WERI-Rb-1 (cell line): ENCODE data around the gene DCTN4.
"Not testable (repeated sequence)": the region's sequence is repeated elsewhere in the genome, so short reads cannot be mapped to it uniquely, and the experiment has no call there.

Source experiments
- DNase-seq: peaks from one replicate; pipeline ENCODE4 v3.0.0-alpha.2; 2020
- H3K27ac ChIP-seq: fragments of 250-450 bp; sonication (Bioruptor Pico); 2 replicates; pipeline ENCODE4 v1.5.1; 2020; ENCODE audit warnings: mild to moderate bottlenecking, moderate library complexity
- H3K27me3 ChIP-seq: fragments of 250-450 bp; sonication (Bioruptor Pico); 2 replicates; pipeline ENCODE4 v1.5.1; 2021; ENCODE audit warnings: mild to moderate bottlenecking, low read depth, moderate library complexity; ENCODE audit not compliant: insufficient read depth, severe bottlenecking
- H3K36me3 ChIP-seq: fragments of 250-450 bp; sonication (Bioruptor Pico); 2 replicates; pipeline ENCODE4 v1.5.1; 2020; ENCODE audit warnings: mild to moderate bottlenecking, moderate library complexity
- H3K4me3 ChIP-seq: 2 replicates; pipeline ENCODE4 v1.5.1; 2011; ENCODE audit warnings: low read depth, mild to moderate bottlenecking, control low read depth, low read length
- H3K9me3 ChIP-seq: fragments of 250-450 bp; sonication (Bioruptor Pico); 2 replicates; pipeline ENCODE4 v1.5.1; 2021; ENCODE audit warnings: mild to moderate bottlenecking, moderate library complexity; ENCODE audit not compliant: severe bottlenecking
- TF ChIP-seq, protein P1 (sequence below): IDR thresholded peaks from 2 replicates; pipeline ENCODE4 v1.5.1; 2011; ENCODE audit warnings: low read depth, mild to moderate bottlenecking, control low read depth, inconsistent platforms, low read length

The DCTN4 gene

DNA sequence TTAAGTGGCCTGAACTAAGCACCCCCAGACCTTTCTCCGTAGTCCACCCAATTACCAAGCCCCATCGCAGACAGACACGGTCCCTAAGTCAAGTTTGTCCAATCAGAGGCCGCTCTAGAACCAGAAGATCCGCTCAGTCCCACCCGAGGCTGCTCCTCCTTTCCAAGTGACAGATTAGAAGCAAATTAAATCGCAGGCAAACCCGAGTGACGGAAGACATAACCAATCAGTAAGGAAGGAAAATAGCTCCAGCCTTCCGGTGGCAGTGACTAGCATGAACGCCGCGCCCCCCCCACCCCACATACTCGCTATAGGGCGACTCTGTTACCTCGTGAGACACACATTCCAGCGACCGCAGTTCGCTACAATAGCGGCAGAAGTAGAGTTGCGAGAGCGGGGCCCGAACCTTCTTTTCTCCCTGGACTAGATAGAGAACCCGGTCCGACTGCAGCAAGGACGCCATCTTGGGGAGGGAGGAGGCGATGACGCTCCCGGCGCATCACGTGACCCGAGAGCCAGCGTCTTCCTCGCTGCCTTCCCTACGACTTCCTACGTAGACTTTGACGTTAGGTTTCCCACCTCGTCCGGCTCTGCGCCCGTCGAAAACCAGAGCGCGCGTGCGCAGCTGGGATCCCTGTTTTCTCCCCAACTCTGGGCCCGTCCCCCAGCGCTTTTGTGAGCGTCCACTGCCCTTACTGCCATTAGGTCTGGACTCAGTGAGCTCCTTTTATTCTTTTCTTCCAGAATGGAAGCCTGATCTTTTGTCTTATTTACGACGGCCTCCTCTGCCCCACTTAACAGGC lies at the start of gene DCTN4:
DCTN4 (minus strand) TSS at position 487 of the 803 bp plus-strand sequence; CDS start at position 463, 24 bp downstream.
- H3K27me3 ChIP-seq = no peaks in the 10 kb centered on the region
- TF ChIP-seq, protein P1, sequence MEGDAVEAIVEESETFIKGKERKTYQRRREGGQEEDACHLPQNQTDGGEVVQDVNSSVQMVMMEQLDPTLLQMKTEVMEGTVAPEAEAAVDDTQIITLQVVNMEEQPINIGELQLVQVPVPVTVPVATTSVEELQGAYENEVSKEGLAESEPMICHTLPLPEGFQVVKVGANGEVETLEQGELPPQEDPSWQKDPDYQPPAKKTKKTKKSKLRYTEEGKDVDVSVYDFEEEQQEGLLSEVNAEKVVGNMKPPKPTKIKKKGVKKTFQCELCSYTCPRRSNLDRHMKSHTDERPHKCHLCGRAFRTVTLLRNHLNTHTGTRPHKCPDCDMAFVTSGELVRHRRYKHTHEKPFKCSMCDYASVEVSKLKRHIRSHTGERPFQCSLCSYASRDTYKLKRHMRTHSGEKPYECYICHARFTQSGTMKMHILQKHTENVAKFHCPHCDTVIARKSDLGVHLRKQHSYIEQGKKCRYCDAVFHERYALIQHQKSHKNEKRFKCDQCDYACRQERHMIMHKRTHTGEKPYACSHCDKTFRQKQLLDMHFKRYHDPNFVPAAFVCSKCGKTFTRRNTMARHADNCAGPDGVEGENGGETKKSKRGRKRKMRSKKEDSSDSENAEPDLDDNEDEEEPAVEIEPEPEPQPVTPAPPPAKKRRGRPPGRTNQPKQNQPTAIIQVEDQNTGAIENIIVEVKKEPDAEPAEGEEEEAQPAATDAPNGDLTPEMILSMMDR = no peak
- H3K27ac ChIP-seq = peak within 1 kb of the TSS; percentile 94
- peak; percentile 96 for DNase-seq
- peak within 1 kb of the TSS; percentile 98 for H3K4me3 ChIP-seq
- peaks cover 19% of the 10 kb centered on the region for H3K36me3 ChIP-seq
- H3K9me3 ChIP-seq = no peaks in the 10 kb centered on the region

DNA sequence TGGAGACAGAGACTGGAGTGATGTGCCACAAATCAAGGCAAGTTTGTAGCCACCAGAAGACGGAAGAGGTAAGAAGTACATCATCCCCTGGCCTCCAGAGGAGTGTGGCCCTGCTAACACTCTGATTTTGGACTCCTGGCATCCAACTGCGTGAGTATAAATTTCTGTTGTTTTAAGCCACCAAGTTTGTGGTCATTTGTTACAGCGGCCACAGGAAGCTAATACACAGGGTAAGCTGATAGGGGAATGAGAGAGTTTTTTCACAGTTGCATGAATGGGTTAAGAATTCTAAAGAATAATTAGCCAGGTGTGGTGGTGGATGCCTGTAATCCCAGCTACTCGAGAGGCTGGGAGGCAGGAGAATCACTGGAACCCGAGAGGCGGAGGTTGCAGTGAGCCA lies 45.6 kb upstream of the DCTN4 start:
- Histone ChIP-seq H3K9me3 (peaks cover 2% of the 10 kb centered on the region), H3K27ac (no peak overlapping the region), H3K4me3 (no peak overlapping the region), H3K36me3 (no peaks in the 10 kb centered on the region), H3K27me3 (peaks cover 11% of the 10 kb centered on the region)
- no peak for DNase-seq
- TF ChIP-seq, protein P1 = no peak

DNA sequence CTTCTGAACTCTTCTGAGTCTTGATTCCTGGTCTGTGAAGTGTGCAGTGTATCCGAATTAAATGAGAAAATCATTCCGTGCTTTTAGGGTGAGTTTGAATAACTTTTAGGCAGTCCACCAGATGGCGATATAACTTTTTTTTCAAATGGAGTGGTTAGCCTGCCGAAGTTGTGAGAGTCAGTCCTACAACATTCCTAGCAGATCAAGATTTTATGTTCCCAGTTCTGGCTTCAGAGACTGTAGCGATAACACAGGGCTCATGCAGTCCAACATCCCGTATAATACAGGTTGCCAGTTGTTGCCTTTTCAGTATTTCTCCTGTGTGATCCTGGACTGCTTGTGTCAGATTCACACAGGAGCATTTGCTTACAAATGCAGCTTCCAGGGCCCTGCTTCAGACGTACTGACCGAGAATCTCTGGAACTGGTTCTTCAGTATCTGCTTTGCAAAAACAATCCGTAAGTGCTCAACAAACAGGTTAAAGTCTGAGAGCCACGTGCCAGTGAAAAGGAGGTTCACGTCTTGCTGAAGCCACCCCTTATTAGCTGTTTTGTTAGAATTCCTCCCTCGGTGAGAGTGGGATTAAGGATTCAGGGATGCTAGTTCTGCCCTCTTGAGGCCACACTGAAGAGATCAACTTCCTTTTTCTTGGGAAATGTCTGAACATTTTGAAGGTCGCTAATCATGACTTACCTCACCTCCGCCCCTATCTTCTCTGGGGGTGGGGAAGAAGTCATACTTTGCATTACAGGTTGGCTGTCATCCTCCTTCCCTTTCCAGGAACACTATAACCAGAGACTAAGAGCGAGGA lies 42.5 kb upstream of the DCTN4 start:
- Histone ChIP-seq H3K4me3 (peak overlapping the region; percentile 69), H3K27me3 (peaks cover 6% of the 10 kb centered on the region), H3K27ac (no peak overlapping the region), H3K9me3 (peaks cover 2% of the 10 kb centered on the region), H3K36me3 (no peaks in the 10 kb centered on the region)
- DNase-seq = peak; percentile 31
- TF ChIP-seq, protein P1 = peak; percentile 55

DNA sequence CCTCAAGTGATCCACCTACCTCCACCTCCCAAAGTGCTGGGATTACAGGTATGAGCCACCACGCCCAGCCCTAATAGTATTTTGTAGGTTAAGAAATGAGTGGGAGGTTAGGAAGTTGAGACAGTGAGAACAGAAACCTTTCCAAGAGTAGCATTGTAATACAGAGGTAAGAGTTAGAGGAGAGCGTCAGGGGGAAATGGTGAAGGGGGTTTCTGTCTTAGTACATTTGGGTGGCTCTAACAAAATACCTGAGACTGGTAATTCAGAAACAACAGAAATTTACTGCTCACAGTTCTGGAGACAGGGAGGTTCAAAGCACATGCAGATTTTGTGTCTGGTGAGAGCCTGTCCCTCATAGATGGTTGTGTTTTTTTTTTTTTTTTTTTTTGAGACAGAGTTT lies 38.6 kb upstream of the DCTN4 start:
- Histone ChIP-seq H3K27ac (no peak overlapping the region), H3K36me3 (no peaks in the 10 kb centered on the region), H3K9me3 (no peaks in the 10 kb centered on the region), H3K4me3 (no peak overlapping the region), H3K27me3 (no peaks in the 10 kb centered on the region)
- TF ChIP-seq, protein P1 = no peak
- no peak for DNase-seq

DNA sequence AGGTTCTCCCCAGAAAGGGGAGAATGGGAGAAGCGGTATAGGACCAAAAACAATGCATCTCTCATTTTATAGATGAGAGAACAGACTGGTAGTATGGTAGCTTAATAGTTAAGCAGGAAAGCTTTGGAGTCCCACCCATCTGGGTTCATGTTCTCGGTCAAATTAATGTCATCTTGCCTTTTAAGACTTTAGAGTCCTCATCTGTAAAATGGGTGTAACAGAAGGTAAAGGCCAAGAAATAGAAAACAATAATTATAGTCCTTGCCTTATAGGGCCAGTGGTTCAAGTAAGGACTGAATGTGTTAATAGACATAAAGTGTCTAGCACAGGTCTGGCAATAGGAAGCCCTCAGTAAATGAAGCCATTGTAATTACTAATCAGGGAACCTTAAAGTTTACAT lies 36.1 kb upstream of the DCTN4 start:
- Histone ChIP-seq H3K4me3 (no peak overlapping the region), H3K36me3 (no peaks in the 10 kb centered on the region), H3K27me3 (no peaks in the 10 kb centered on the region), H3K9me3 (no peaks in the 10 kb centered on the region), H3K27ac (no peak overlapping the region)
- DNase-seq = no peak
- TF ChIP-seq, protein P1 = no peak

DNA sequence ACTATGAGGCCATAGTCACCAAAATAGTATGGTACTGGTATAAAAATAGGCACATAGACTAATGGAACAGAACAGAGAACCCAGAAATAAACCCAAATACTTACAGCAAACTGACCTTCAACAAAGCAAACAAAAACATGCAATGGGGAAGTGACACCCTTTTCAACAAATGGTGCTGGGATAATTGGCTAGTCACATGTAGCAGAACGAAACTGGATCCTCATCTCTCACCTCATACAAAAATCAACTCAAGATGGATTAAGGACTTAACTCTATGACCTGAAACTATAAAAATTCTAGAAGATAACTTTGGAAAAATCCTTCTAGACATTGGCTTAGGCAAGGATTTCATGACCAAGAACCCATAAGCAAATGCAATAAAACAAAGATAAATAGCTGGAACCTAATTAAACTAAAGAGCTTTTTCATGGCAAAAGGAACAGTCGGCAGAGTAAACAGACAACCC lies 34.6 kb upstream of the DCTN4 start:
- not testable (repeated sequence) for H3K36me3 ChIP-seq, H3K4me3 ChIP-seq, H3K9me3 ChIP-seq, H3K27me3 ChIP-seq, DNase-seq, H3K27ac ChIP-seq
